ENCODE measurements around the gene HTT-AS.

DNA sequence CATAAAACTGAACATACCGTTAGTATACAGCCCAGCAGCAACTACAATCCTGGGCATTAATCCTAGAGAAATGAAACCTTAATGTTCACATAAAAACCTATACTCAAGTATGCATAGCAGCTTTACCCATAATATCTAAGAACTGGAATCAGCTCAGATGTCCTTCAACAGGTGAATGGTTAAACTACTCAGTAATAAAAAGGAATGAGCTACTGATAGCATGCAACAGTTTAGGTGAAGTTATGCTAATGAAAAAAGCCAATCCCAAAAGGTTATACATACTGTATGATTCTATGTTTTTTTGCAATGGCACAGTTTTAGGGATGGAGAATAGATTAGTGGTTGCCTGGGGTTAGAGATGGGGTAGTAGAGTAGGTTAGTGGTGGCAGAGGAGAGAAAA is 9.4 kb upstream of the HTT-AS start:
- TF ChIP-seq, protein P1, sequence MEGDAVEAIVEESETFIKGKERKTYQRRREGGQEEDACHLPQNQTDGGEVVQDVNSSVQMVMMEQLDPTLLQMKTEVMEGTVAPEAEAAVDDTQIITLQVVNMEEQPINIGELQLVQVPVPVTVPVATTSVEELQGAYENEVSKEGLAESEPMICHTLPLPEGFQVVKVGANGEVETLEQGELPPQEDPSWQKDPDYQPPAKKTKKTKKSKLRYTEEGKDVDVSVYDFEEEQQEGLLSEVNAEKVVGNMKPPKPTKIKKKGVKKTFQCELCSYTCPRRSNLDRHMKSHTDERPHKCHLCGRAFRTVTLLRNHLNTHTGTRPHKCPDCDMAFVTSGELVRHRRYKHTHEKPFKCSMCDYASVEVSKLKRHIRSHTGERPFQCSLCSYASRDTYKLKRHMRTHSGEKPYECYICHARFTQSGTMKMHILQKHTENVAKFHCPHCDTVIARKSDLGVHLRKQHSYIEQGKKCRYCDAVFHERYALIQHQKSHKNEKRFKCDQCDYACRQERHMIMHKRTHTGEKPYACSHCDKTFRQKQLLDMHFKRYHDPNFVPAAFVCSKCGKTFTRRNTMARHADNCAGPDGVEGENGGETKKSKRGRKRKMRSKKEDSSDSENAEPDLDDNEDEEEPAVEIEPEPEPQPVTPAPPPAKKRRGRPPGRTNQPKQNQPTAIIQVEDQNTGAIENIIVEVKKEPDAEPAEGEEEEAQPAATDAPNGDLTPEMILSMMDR (IDR thresholded peaks at IDR 0.05): no peak
- TF ChIP-seq POLR2A (IDR thresholded peaks at IDR 0.05): no peak

Measured in prostate gland (tissue), 2 donors.